NCI-H774 (cell line): ENCODE results near the gene FTO.

Experiments used
- DNase-seq: peaks from one replicate; lab custom pipeline; 2025; lab: John Stamatoyannopoulos, UW

The FTO gene

DNA sequence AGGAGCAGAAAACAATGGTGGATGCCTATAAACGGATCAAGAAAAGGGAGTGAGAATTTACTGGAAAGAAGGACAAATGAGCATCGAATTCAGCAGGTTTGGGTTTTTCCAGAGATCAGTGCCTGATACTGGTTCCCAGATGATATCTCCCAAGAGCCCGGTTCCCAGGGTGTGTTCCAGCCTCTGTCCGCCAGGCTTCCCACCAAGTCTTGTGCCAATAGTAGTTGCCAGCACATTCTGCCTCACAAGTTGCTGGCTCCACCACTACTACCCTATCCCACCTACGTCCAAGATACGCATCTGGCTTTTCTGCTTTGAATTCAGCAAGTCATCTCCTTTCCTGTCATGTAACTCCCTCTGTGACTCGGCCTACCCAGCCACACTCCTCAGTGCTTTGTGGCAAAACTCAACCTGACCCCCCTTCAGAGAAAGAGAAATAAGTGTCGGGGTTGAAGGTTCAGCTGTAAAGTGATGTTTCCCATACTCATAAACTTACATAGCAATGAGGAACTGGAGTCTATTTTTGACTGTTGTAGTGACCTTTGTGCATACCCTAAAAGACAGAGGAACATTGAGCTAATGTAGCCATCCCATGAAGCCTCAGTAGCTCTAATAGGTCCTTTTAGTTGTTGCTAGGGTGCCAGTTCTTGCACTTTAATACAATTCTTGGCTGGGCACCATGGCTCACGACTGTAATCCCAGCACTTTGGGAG is 305.7 kb downstream of the FTO start:
- no peak for DNase-seq

DNA sequence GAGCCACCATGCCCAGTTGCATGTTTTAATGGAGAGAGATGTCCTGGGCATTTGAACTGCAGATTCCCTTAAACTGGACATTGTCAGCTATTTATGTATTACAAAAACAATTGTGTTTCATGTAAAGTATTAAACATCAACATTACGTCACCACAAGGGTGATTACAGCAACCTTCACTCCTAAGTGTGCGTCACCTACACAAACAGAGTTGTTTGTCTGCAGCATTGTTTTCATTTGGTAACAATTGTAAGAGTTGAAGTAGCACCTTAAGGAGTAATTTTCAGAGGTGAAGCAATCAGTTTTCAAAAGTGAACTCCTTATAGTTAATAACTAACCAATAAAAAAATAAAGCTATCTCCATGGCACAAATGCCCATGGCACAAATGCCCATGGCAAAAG is 311.2 kb downstream of the FTO start:
- DNase-seq, result no peak

DNA sequence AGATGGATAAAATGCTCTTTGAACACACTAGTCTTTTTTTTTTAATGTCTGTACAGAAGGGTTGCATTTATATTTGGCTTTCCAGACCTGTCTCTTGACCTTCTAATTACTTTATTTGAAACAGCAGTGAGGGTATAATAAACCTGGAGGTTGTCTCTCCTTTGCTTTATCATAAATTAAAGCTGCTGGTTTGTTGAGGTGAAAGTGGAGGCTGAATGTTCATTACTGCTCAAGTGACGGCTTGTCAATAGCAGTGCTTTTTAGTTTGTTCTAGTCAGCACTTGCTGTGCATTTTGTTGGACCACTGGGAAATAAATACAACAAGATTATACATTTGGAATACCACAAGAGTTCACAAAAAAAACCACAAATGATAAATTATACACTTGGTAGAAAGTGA is 318.4 kb downstream of the FTO start:
- no peak for DNase-seq

DNA sequence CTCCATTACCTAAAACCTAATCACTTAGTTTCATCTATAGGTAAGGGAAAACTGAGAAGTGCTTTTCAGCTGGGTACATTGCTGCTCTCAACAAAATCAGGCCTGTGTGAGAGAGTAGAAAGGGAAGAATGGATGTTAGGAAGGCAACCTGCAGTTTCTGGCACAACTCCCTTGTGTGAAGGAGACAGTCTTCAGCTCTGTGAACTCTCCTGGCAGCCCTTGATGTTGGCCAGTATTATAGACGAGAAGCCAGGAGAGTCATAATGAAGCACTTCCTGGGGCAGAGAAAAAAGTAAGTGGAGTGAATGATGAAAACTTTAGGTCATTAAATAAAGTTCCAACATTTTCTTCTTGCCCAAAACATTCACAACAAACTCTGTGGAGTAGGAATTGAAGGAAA is 322.5 kb downstream of the FTO start:
- no peak for DNase-seq

DNA sequence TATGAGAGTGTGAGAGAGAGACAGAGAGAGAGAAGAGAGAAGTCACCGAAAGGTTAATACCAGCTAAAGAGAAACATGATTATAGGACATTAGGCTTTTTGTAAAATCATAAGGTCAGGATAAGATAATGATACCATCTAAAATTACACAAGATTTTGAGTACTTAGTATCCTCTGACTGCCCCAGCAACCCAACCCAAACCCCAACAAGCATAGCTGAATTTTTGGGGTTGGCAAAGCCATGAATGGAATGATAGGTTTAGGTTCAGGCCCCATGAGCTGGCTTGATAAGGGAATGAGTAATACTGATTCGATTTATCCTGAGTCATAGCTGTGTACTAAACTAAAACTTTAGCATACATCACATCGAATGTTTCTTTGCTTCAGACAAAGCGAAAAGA is 323.1 kb downstream of the FTO start:
- DNase-seq, result no peak

DNA sequence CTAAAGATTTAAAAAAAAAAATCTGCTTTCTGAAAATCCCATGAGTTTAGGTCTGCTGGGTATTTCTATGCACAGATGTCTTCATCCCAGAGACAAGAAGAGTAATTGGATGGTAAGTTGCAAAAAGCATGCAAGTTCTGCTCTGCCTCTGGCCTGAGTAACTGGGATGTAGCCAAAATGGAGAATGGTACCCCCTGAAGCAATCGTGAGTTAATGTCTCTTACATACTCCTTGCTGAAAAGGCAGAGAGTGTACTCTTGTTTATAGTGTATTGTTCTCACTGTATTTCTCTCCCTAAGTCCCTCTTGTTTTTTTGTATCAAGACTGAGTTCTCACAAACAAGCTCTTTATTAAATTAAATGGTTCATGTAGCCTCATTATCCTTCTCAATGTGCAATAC is 323.6 kb downstream of the FTO start:
- DNase-seq, result no peak

DNA sequence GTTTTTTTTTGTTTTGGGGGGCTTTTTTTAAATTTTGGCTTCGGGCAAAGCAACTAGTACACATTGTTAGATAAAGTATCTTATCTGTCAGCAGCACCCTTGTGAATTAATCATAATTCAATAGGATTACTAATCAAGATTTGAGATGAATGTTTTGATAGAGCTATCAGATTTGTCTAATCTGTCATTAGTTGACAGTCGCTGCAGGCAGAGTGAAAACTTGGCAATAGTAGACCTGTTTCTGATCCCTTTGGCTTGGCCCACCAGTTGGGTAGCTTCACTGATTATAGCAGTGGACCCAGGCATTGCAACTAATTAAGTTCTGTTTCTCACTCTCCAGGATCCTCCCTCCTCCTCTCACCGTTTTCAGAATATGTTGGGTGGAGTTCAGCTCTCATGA is 324.0 kb downstream of the FTO start:
- DNase-seq, result no peak

DNA sequence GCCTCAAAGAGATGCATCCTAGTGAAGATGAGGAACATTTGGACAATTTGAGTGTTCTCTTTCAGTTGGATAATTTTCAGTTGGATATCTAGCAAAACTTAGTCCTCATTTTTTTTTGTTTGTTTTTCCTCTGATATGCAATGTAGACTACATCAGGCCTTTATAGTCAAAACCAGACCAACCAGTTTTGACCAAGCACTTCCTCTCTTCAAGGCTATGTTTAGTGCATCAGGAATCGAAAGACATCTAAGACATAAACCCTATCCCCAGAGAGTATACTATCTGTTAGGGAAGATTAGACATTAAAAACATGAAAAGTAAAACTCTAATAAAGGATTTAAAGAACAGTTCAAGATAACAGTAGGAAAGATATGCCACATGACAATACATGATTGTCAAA is 326.5 kb downstream of the FTO start:
- DNase-seq, result no peak

DNA sequence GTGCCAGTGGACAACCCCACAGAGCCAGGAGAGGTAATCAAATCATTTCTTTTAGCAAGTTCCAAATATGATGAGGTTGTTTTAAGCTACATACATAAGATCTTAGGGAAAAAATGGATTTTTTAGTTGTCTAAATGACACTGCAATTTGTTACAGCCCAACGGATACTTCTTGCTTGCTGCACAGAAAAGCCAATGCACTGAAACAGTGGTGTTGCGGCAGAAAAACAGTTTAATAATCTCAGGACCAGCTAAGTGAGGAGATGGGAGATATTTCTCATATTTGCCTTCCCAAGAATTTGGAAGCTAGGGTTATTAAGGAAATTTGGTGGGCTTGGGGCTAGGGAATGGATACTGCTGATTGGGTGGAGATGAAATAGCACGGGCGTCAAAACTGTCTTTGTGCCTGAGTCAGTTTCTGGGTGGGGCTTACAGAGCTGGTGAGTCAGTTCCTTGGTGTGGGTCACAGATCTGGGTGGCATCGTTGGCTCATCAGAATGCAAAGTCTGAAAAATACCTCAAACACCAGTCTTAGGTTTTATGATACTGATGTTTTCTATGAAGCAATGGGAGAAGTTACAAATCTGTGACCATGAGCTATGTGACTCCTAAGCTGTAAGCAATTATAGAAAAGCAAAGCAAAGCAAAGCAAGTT is 327.3 kb downstream of the FTO start:
- no peak for DNase-seq

DNA sequence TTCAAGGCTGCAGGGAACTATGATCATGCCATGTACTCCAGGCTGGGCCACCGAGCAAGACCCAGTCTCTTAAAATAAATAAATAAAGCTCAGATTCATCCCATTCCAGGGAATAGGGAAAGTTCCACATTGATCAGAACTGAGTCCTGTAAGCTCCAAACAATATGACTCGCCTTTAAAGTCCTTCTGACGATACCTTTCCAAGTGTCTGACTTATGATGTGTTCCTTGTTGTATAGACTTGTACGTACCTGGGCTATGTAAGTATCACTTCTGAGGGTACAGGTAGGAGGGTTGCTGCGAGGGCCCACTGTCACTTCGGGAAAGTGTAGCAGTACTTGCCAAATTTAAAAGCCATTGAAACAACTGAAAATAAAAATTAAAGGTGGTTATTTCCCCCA is 329.8 kb downstream of the FTO start:
- no peak for DNase-seq

DNA sequence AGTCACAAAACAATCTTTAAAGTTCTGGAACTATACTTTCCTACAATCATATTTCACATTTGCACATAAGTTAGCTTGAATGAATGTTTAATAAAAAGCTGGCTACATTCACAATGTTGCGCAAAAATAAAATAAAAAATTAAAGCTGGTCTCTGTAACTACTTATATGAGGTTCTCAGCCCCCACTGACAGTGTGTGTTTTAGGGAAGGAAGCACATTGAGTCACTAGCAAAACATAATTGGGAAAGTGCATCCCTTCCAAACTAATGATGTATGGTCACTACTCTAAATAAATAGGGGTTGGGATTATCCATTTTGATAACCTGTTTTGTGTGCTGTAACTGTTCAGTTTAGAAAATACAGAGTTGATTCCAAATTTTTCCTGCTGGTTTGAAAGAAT is 330.7 kb downstream of the FTO start:
- no peak for DNase-seq

DNA sequence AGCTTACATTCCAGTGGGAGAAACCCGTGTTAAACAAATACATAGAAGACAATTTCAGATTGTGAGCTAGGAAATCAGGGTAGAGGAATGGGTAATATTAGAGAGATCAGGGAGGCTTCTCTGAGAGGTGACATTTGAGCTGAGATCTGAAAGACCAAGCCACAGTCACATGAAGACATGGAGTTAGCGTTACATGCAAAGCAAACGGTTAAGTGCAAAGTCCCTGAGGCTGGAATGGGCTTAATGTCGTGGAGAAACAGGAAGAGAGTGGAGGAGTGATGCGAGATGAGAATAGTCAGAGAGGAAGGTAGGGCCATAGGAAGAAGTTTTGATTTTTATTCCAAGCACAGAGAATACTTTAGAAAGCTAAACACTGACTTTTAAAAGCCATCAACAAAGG is 336.5 kb downstream of the FTO start:
- DNase-seq, result no peak

DNA sequence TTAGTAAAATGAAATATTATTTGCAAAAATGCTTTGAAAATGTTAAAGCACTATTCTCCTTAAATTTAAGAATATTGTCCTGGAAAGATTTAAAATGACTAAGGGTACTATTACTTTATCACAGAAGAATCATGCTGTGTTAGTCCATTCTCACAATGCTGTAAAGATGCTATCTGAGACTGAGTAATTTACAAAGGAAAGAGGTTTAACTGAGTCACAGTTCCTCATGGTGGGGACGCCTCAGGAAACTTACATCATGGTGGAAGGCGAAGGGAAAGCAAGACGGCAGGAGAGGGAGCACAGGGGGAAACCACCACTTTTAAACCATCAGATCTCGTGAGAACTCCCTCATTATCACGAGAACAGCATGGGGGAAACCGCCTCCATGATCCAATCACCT is 337.0 kb downstream of the FTO start:
- DNase-seq, result no peak

DNA sequence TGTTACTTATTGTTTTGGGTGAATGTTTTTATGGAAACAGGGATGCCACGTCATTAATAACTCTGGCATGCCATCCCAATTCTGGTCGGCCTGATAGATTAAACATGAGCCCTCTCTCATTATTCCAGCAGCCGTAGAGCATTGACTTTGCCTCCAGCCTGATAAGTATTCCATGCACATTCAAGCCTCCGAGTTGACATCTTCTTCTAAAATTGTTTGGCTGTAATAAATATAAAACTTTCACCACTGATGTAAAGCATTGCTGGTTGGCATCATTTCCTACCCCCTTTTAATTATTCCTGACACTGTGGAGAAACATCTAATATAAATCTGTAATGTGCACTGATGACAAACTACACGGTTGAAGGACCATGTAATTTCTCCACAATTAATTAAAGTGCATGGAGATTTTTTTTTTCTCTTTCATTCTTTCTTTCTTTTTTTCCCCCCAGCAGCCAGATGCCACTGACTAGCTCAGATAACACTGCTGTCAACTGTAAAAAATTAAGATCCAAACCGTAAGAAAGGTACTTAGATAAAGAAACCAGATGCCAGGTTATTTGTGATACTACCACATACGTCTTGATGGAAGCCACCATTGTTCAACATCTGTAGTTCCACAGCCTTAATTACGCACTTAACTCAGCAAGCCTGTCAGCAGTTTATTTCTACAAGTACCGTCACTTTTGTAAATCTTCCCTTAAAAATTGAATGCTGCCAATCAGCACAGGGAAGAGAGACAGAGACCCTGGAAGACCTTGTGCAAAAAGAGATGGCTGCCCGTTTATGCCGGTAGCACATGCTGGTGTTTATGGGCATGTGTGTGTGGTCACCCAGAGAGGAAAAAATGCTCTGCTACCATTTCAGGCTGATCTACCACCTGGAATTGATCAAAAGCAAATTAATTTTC is 344.9 kb downstream of the FTO start:
- no peak for DNase-seq

DNA sequence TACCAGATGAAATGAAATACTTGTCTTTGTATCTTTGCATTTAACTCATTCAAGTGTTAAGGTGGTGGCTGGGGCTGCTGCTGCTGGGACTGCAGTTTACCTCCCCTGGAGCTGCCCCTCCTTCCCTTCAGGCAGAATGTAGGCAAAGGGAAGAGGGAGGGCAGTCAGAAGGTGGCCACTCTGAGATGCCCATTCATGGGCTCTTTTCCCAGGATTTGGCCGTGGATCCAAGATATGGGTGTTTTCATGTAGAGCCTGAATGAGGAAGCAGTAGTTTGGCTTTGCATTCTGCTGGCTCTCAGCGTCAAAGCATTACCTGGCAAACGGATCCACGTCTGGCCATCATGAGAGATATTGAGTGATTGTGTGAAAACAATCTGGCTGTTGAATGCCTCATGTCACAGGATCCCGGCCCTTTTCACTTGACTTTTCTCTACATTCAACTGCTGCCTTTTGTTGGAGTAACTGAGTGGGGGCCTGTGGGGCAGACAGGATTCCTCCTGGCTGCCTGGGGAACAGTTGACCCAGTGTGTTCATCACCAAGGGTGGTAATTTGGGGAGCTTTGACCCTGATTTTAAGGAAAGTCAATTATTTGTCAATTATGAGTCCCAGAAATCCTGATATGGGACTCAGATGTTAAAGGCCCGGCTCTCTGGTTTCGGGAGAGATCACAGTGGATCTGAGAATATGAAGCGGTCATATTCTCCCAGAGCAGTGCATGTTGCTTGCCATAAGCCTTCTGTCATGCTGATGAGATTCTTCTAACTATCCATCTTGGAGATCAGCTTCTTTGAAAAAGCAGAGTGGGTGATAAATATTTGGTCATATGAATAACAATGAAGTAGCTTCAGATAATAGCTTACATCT is 345.9 kb downstream of the FTO start:
- no peak for DNase-seq

DNA sequence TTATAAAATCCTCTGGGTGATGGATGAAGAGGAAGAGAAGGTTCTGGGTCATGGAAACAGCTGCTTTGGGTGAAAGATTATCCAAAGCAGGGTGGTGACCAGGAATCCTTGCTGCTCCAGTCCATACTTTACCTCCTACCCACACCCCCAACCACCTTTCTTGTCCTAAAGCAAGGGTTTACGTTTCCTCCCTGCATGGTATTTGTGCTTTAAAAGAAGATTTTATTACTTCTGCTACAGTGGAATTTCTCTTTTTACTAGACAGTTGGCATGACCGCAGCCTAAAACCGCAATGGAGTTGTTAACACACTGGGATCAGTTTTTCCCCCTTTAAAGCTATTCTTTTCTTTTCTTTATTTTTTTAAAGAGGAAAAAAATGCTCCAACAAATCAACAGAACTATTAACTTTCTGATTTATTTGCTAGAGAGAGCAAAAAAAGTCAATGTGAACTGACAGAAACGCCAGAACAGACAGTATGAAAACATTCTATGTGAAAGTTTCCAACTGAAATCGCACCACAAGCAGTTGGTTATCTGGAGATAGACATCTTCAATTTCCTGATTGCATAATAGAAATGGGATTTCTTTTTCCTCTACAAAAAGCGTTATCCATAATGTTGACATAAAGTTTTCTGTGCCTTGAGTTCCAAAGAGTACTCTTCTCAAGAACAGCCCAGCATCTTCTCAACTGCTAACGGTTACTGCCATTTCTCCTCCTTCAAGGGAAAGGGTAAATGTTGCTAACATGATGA is 346.7 kb downstream of the FTO start:
- no peak for DNase-seq

DNA sequence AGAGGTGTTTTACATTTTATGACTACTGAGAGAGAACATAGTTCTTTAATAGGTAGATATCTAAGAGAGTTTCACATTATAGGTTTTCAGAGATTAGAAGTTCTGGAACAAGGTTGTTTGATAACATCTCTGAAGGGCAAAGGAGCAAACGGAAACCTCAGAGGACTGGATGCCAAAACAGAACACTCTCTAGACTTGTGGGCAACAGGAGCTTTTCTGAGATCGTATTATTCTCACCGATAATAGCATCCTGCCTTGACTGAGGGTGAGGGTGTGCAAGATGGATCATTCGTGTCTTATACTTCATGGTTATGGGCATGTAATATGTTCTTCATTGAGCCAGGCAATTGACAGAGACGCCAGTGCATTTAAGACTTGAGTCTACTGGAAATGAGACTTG is 347.9 kb downstream of the FTO start:
- DNase-seq, result no peak

DNA sequence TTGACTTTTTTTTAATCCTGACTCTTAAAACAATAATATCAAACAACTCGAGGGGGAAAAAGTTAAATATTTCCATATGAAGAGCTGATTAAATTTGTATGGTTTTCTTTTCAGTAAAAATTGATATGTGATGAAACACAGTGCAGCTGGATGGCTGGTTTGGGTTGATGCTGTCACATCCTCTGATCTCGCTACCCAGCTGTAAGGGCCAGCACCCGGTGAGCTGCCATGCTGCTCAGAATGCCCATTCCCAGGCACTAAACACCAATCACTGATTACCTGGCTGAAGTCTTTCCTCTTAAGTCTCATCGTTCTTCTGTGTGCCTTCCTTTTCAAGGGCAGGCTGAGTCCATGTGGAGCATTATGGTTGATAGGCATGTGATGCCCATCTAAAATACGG is 348.3 kb downstream of the FTO start:
- no peak for DNase-seq

DNA sequence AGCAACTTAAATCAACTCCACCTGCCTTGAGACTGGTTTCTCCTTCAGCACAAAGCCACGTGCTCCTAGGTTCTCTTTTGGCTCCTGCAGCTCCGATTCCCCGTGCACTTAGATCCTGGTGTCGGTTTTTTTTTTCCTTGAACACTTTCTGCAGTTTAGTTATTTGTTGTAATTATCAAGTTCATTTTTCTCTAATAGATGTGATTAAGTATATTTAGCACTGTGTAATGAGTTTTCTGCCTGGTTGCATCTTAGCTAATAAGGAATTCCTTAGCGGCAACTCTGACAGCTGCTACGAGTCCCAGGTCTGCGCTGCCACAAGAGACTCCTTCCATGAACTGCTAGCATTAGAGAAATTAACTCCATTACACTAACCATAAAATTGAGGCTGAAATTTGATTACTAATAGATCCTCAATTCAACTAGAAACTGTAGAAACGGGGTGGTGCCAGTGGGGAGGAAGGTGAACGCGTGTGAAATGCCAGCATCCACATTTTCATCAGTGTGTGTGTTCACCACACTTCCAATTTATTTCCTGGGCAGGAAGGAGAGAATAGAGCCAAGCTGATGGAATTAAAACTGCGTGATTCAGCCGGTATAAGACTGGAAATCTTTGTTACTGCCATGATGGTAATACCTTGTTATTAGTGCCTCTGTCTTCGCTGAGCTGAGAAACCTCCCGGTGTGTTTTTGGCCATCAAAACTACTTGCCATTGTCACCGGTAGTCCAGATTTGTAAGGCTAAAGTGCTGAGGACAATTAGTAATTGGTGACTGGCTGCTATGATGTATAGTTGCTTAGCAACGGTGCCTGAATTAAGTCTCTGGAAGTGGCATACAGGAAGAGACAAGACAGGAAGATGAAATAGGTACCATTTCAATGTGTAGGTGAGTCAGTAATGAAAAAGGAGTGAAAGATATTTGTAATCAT is 350.2 kb downstream of the FTO start:
- DNase-seq, result peak; percentile 32

DNA sequence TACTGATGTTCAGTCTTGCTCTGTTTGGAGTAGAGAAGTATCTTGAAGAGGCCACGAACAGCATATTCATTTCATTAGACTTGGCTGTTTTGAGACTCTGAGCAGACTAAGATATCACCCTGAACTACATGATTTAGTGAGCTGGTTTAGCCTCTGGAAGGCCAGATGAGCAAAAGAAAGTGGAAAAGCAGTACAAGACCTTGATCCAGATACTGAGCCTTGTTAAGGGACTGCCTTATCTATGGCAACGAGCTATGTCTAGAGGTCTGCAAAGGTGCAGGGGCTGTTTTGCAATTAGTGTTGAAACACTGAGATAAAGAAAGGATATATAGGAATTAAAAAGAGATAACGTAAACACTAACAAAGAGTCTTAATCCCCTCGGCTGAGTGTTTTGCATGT is 351.2 kb downstream of the FTO start:
- no peak for DNase-seq
